HCT116 (cell line): ENCODE data around the gene PGAP3. TPM values are rescaled to one million over a fixed set of nuclear protein-coding genes. Genes with fewer than 3 reads are reported as not detected.

Experiments used
- ATAC-seq: fragments of 200-7000 bp; cut with Tn5 transposase; 2 replicates; pipeline ENCODE4 v1.9.1; 2020; ENCODE audit warnings: mild to moderate bottlenecking, moderate library complexity
- BruUV-seq: library from RNA; stranded (reverse); fragments of 400-500 nt; replicated peaks from 2 replicates; lab custom pipeline; 2021; lab: Mats Ljungman, UMichigan
- CTCF ChIA-PET: fragments of 300-600 bp; sonication (Branson Sonifier 250); formaldehyde crosslinking; loops from one replicate; lab custom pipeline; 2021; ENCODE audit warnings: antibody characterized with exemption; lab: Charles Lee
- POLR2A ChIA-PET: fragments of 300-600, 350-600 bp; sonication (Branson Sonifier 250); formaldehyde crosslinking; loops from one replicate; lab custom pipeline; 2021; ENCODE audit warnings: antibody characterized with exemption; lab: Charles Lee
- RAD21 ChIA-PET, 2 experiments: fragments of 300-600 bp; sonication (Branson Sonifier 250); formaldehyde crosslinking; loops; one replicate each; lab custom pipeline; 2023; ENCODE audit warnings: low total read pairs in 2 of 2; ENCODE audit not compliant: uncharacterized antibody in 2 of 2, unreplicated experiment in 2 of 2, low non-redundant PET in 1 of 2; lab: Charles Lee
- DNase-seq: peaks from one replicate; pipeline ENCODE4 v3.0.0-alpha.2; 2010; ENCODE audit warnings: low read depth, low spot score
- H2AFZ ChIP-seq: fragments of 200-600 bp; shearing (Covaris generic), sonication (generic); 2 replicates; pipeline ENCODE4 v1.6.1; 2017; ENCODE audit warnings: low read depth, mixed run types, mixed read lengths, antibody characterized with exemption, low read length; ENCODE audit not compliant: poor library complexity, severe bottlenecking
- H3K27ac ChIP-seq: 2 replicates; pipeline ENCODE4 v1.5.1; 2012; ENCODE audit warnings: low read depth, low read length
- H3K27me3 ChIP-seq: fragments of 200-600 bp; sonication (generic); 2 replicates; pipeline ENCODE4 v1.6.1; 2016; ENCODE audit warnings: mixed run types, low read length, mixed read lengths; ENCODE audit not compliant: insufficient read depth
- H3K36me3 ChIP-seq, 2 experiments: fragments of 200-500 bp in 1 of 2; fragments of 200-600 bp in 1 of 2; sonication (Bioruptor generic) in 1 of 2; sonication (generic) in 1 of 2; 2 replicates each; pipeline versions ENCODE4 v1.5.1 to v1.6.1; 2014 to 2016; ENCODE audit warnings: low read length in 2 of 2, inconsistent platforms in 1 of 2, mixed read lengths in 1 of 2, mixed run types in 1 of 2; ENCODE audit not compliant: insufficient read depth in 2 of 2, control insufficient read depth in 1 of 2
- H3K4me1 ChIP-seq, 2 experiments: fragments of 200-600 bp in 1 of 2; sonication (generic) in 1 of 2; 2 replicates each; pipeline versions ENCODE4 v1.5.1 to v1.6.1; 2012 to 2017; ENCODE audit warnings: low read length in 2 of 2, inconsistent platforms in 1 of 2, mild to moderate bottlenecking in 1 of 2, mixed read lengths in 1 of 2, mixed run types in 1 of 2, moderate library complexity in 1 of 2; ENCODE audit not compliant: insufficient read depth in 2 of 2, control insufficient read depth in 1 of 2
- H3K4me2 ChIP-seq: fragments of 200-600 bp; sonication (generic); 2 replicates; pipeline ENCODE4 v1.6.1; 2017; ENCODE audit warnings: mixed run types, low read length, mixed read lengths
- H3K4me3 ChIP-seq, 2 experiments: fragments of 200-600 bp in 1 of 2; sonication (generic) in 1 of 2; replicated peaks in 1 of 2; 2 replicates each; pipeline ENCODE4 v1.5.1; 2011 to 2016; ENCODE audit warnings: low read length in 2 of 2, control low read depth in 1 of 2, low read depth in 1 of 2, mild to moderate bottlenecking in 1 of 2, mixed read lengths in 1 of 2, mixed run types in 1 of 2
- H3K79me2 ChIP-seq: fragments of 200-600 bp; sonication (generic); 2 replicates; pipeline ENCODE4 v1.6.1; 2017; ENCODE audit warnings: mild to moderate bottlenecking, mixed run types, low read length, moderate library complexity, mixed read lengths; ENCODE audit not compliant: insufficient read depth
- H3K9ac ChIP-seq: fragments of 200-600 bp; sonication (generic); 2 replicates; pipeline ENCODE4 v1.6.1; 2016; ENCODE audit warnings: low read length, mixed read lengths
- H3K9me2 ChIP-seq: fragments of 200-600 bp; sonication (generic), shearing (Covaris generic); 2 replicates; pipeline ENCODE4 v1.6.1; 2017; ENCODE audit warnings: mixed run types, mild to moderate bottlenecking, moderate library complexity; ENCODE audit not compliant: insufficient read depth
- H3K9me3 ChIP-seq, 2 experiments: fragments of 200-500 bp in 1 of 2; fragments of 200-600 bp in 1 of 2; sonication (Bioruptor generic) in 1 of 2; sonication (generic) in 1 of 2; 2 replicates each; pipeline ENCODE4 v1.6.1; 2014 to 2017; ENCODE audit warnings: low read length in 2 of 2, mixed read lengths in 2 of 2, inconsistent platforms in 1 of 2, low read depth in 1 of 2, mild to moderate bottlenecking in 1 of 2, mixed run types in 1 of 2, moderate library complexity in 1 of 2; ENCODE audit not compliant: control insufficient read depth in 1 of 2, insufficient read depth in 1 of 2
- H4K20me1 ChIP-seq: fragments of 200-600 bp; sonication (generic), shearing (Covaris generic); 2 replicates; pipeline ENCODE4 v1.6.1; 2017; ENCODE audit warnings: mixed run types, mild to moderate bottlenecking, moderate library complexity; ENCODE audit not compliant: insufficient read depth
- CTCF ChIP-seq, 3 experiments: fragments of 200-600 bp in 1 of 3; sonication (generic) in 1 of 3; IDR thresholded peaks in 2 of 3; conservative IDR thresholded peaks in 1 of 3; 2 replicates each; pipeline ENCODE4 v1.5.1; 2012 to 2017; ENCODE audit warnings: low read depth in 2 of 3, low read length in 2 of 3, antibody characterized with exemption in 1 of 3, borderline replicate concordance in 1 of 3, control low read depth in 1 of 3, mild to moderate bottlenecking in 1 of 3, mixed read lengths in 1 of 3, mixed run types in 1 of 3, moderate library complexity in 1 of 3; ENCODE audit not compliant: insufficient read depth in 1 of 3
- ELF1 ChIP-seq: IDR thresholded peaks from 2 replicates; pipeline ENCODE4 v1.6.1; 2012; ENCODE audit warnings: low read depth, borderline replicate concordance
- EZH2 ChIP-seq: fragments of 200-600 bp; sonication (generic); IDR thresholded peaks from 2 replicates; pipeline ENCODE4 v1.6.1; 2017; ENCODE audit warnings: antibody characterized with exemption, mixed run types
- EZH2phosphoT487 ChIP-seq: fragments of 200-600 bp; IDR thresholded peaks from 2 replicates; pipeline ENCODE4 v1.6.1; 2018; ENCODE audit warnings: antibody characterized with exemption, borderline replicate concordance
- FOSL1 ChIP-seq: IDR thresholded peaks from 2 replicates; pipeline ENCODE4 v1.6.1; 2012; ENCODE audit warnings: low read depth
- MAX ChIP-seq: IDR thresholded peaks from 2 replicates; pipeline ENCODE4 v1.6.1; 2012
- POLR2A ChIP-seq: IDR thresholded peaks from 2 replicates; pipeline ENCODE4 v1.7.0; 2011; ENCODE audit warnings: borderline replicate concordance; ENCODE audit not compliant: insufficient read depth, insufficient read length; ENCODE audit errors: extremely low read depth
- RAD21 ChIP-seq: IDR thresholded peaks from 2 replicates; pipeline ENCODE4 v1.6.1; 2012; ENCODE audit warnings: low read depth, mild to moderate bottlenecking
- SIN3A ChIP-seq: IDR thresholded peaks from 2 replicates; pipeline ENCODE4 v1.6.1; 2012; ENCODE audit warnings: low read depth
- ZBTB33 ChIP-seq: IDR thresholded peaks from 2 replicates; pipeline ENCODE4 v1.6.1; 2011; ENCODE audit warnings: mild to moderate bottlenecking, low read length, moderate library complexity; ENCODE audit not compliant: insufficient replicate concordance; ENCODE audit errors: extremely low read depth
- ZFX ChIP-seq: fragments of 450-650 bp; IDR thresholded peaks from 2 replicates; pipeline ENCODE4 v1.6.1; 2017
- ZNF274 ChIP-seq: fragments of 200-500 bp; sonication (Bioruptor generic); IDR thresholded peaks from 2 replicates; pipeline ENCODE4 v1.6.1; 2014; ENCODE audit warnings: mild to moderate bottlenecking, low read depth, low read length, inconsistent platforms
- intact Hi-C: fragments of 100-400 bp; cut with micrococcal nuclease; formaldehyde crosslinking; loops from 2 replicates; pipeline ENCODE4 v1.10.0; 2022
- total RNA-seq: library from RNA; stranded (reverse); gene quantifications from one replicate; pipeline ENCODE4 v1.2.1, GENCODE V29; 2021; ENCODE audit not compliant: unreplicated experiment

The PGAP3 gene
- total RNA-seq, 1 experiment from 2014 or later = 15.2 TPM

GRCh38 chr17:39737206-39737759 is 49.4 kb upstream of the PGAP3 start:
- Histone ChIP-seq H3K9ac (peak overlapping the region; percentile 77), H3K4me3 (peak overlapping the region; percentile 69 to 84)
- no peak for TF ChIP-seq FOSL1
- TF ChIP-seq MAX = no peak
- no peak for TF ChIP-seq ZFX
- no peak for TF ChIP-seq RAD21
- TF ChIP-seq SIN3A = no peak
- TF ChIP-seq POLR2A = no peak
- no peak for TF ChIP-seq ELF1
- TF ChIP-seq EZH2 = no peak
- no peak for TF ChIP-seq EZH2phosphoT487
- no peak for TF ChIP-seq ZNF274
- no peak for TF ChIP-seq ZBTB33
- no peak for TF ChIP-seq CTCF (IDR thresholded peaks at IDR 0.05 in 2 of 3, conservative IDR thresholded peaks at IDR 0.05 in 1 of 3; ENCODE audit: borderline replicate concordance in 1 of 3, insufficient read depth in 1 of 3, low read depth in 2 of 3, low read length in 2 of 3)

More at GRCh38 chr17:39737206-39737759, 49.4 kb upstream of the PGAP3 start:
- Histone ChIP-seq H3K4me2 (peak overlapping the region; percentile 100), H3K4me1 (peaks cover 34 to 59% of the 10 kb centered on the region in 2 experiments), H4K20me1 (no peaks in the 10 kb centered on the region), H2AFZ (no peak overlapping the region), H3K9me2 (no peaks in the 10 kb centered on the region), H3K9me3 (no peaks in the 10 kb centered on the region), H3K27ac (peak overlapping the region; percentile 92), H3K79me2 (peaks cover 22% of the 10 kb centered on the region; the same call in 1 of the 2 replicates), H3K27me3 (no peaks in the 10 kb centered on the region), H3K36me3 (0 out of 4 replicates have a peak, but pooled peaks cover 0 to under 1% of the 10 kb centered on the region in 2 experiments)
- RAD21 ChIA-PET = interaction anchor here in 1 of 2 experiments (0.6 kb wide), 1 partner anchor 31 kb away, joined by 5 read pairs; no protein-coding TSS in a partner anchor
- CTCF ChIA-PET = interaction anchor here (1.1 kb wide), 1 partner anchor 116 kb away, joined by 3 read pairs; no protein-coding TSS in a partner anchor
- DNase-seq (no peak), ATAC-seq (peak; percentile 11)
- BruUV-seq = no TSS peak
- POLR2A ChIA-PET = no interaction called here
- intact Hi-C loops = loop anchor here (5.0 to 10.0 kb wide), 2 partner anchors 115 to 218 kb away; no protein-coding TSS in a partner anchor
